Right atrium auricular region (tissue), 2 donors: Measurements from ENCODE around the gene CAMK1D. TPM values are rescaled to one million over a fixed set of nuclear protein-coding genes. Genes with fewer than 3 reads are reported as not detected.

Experiments
- DNase-seq: peaks from one replicate; pipeline ENCODE4 v3.0.0-alpha.2; 2019; ENCODE audit warnings: low spot score
- H3K27ac ChIP-seq, 2 donors: fragments of 200-600 bp; sonication (generic); 1 replicate in 1 of 2; 2 replicates in 1 of 2; pipeline ENCODE4 v1.5.1; 2016 to 2019
- H3K27me3 ChIP-seq, 2 donors: fragments of 200-600 bp; sonication (generic); one replicate each; pipeline versions ENCODE4 v1.5.1 to v1.6.0; 2017 to 2019
- H3K36me3 ChIP-seq: fragments of 200-600 bp; sonication (generic); one replicate; pipeline ENCODE4 v1.5.1; 2016
- H3K4me1 ChIP-seq, 2 donors: fragments of 200-600 bp; sonication (generic); one replicate each; pipeline versions ENCODE4 v1.5.1 to v1.6.0; 2017 to 2019
- H3K4me3 ChIP-seq, 2 donors: fragments of 200-600 bp; sonication (generic); 1 replicate in 1 of 2; 2 replicates in 1 of 2; pipeline ENCODE4 v1.5.1; 2017 to 2019; ENCODE audit warnings: mild to moderate bottlenecking in 1 of 2, moderate library complexity in 1 of 2
- H3K9me3 ChIP-seq, 2 donors: fragments of 200-600 bp; sonication (generic); one replicate each; pipeline ENCODE4 v1.5.1; 2019
- total RNA-seq, 2 donors: library from RNA; depleted of rRNA; stranded (reverse); fragments of >200 nt; gene quantifications; one replicate each; pipeline ENCODE4 v1.1.0, GENCODE V29; 2016
- TF ChIP-seq, protein P1 (sequence below), 2 donors: fragments of 200-600 bp; sonication (generic); IDR thresholded peaks; one replicate each; pipeline ENCODE4 v1.5.1; 2019; ENCODE audit warnings: antibody characterized with exemption in 2 of 2

CAMK1D gene
- total RNA-seq, 2 donors from 2014 or later: 24.5 to 27.2 TPM

DNA sequence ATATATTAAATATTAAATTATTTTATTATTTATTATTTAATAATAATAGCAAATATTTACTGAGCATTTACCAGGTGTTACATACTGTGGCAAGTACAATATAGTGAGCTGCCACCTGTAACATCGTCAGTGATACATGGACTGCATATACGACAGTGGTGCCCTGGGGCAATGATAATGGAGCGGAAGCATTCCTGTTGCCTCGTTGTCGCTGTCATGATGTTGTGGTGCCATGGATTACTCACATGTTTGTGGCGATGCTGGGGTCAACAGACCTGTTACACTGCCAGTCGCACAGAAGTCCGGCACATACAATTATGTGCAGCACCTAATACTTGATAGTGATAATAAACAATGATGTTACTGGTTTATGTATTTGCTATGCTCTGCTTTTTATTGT is 20.6 kb downstream of the CAMK1D start:
- H3K4me1 ChIP-seq: peaks cover 0 to 20% of the 10 kb centered on the region in 2 donors
- TF ChIP-seq, protein P1, sequence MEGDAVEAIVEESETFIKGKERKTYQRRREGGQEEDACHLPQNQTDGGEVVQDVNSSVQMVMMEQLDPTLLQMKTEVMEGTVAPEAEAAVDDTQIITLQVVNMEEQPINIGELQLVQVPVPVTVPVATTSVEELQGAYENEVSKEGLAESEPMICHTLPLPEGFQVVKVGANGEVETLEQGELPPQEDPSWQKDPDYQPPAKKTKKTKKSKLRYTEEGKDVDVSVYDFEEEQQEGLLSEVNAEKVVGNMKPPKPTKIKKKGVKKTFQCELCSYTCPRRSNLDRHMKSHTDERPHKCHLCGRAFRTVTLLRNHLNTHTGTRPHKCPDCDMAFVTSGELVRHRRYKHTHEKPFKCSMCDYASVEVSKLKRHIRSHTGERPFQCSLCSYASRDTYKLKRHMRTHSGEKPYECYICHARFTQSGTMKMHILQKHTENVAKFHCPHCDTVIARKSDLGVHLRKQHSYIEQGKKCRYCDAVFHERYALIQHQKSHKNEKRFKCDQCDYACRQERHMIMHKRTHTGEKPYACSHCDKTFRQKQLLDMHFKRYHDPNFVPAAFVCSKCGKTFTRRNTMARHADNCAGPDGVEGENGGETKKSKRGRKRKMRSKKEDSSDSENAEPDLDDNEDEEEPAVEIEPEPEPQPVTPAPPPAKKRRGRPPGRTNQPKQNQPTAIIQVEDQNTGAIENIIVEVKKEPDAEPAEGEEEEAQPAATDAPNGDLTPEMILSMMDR (IDR thresholded peaks at IDR 0.05): no peak
- DNase-seq: no peak
- no peak overlapping the region for H3K4me3 ChIP-seq
- H3K36me3 ChIP-seq: no peaks in the 10 kb centered on the region
- no peaks in the 10 kb centered on the region for H3K27me3 ChIP-seq
- H3K9me3 ChIP-seq: no peaks in the 10 kb centered on the region
- H3K27ac ChIP-seq: no peak overlapping the region

DNA sequence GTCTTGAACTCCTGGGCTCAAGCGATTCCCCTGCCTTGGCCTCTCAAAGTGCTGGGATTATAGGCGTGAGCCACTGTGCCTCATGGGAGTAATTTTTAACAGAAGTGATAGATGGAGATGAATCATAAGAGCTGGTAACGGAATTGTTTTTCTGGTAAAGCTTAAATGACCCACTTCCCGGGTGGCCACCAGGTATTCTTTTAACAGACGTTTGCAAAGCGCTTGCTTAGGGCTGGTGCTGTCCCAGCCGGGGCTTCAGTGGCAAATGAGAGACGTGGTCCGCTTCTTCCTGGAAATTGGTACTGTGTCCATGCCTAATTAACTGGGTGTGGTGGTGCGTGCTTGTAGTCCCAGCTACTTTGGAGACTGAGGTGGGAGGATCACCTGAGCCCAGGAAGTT is 23.5 kb downstream of the CAMK1D start:
- Histone ChIP-seq H3K4me1 (peaks cover 0 to 14% of the 10 kb centered on the region in 2 donors), H3K9me3 (no peaks in the 10 kb centered on the region), H3K27me3 (no peaks in the 10 kb centered on the region), H3K36me3 (no peaks in the 10 kb centered on the region), H3K27ac (no peak overlapping the region), H3K4me3 (no peak overlapping the region)
- TF ChIP-seq, protein P1 (IDR thresholded peaks at IDR 0.05): no peak
- no peak for DNase-seq

DNA sequence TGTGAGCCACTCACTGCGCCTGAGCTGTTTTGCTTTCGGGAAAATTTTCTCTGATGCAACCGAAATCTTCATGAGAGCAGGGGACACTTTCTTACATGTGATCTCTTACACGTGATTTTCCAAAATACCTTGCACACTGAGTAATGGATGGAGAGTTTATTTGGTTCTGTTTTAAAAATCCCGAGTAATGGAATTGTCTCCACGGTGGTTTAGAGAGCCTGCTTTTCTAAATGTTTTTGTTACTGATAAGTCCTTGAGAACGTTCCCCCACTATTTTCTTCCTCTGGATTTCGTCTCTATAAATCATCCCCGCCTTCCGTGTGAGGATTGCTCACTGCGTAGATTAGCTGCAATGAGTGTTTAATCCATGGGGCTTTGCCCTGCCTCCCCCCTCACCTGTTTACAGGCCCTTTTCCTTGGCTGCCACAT is 25.7 kb downstream of the CAMK1D start:
- TF ChIP-seq, protein P1 (IDR thresholded peaks at IDR 0.05): no peak
- Histone ChIP-seq H3K4me3 (no peak overlapping the region), H3K4me1 (peaks cover 0 to 16% of the 10 kb centered on the region in 2 donors), H3K36me3 (no peaks in the 10 kb centered on the region), H3K27ac (peak overlapping the region in 1 of 2 donors; percentile 7), H3K27me3 (no peaks in the 10 kb centered on the region), H3K9me3 (no peaks in the 10 kb centered on the region)
- no peak for DNase-seq

DNA sequence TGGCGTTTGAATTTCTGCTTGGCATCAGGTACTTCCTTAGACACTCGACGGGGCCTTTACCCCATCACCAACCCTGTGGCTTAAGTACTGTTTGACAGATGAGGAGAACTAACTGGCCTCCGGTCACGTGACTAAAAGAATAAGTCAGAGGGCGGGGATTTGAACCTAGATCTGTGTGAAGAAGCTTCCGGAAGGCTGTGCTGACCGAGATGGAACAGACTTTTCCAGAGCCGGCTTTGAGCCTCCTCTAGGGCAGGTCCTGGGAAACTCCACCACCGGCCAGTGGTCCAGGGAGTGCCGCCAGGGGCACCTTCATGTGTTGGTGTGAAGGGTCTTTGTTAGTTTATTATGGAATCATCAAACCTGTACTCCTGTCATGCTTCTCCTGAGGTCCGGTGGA is 26.9 kb downstream of the CAMK1D start:
- Histone ChIP-seq H3K27me3 (no peaks in the 10 kb centered on the region), H3K36me3 (no peaks in the 10 kb centered on the region), H3K9me3 (no peaks in the 10 kb centered on the region), H3K4me1 (peaks cover 0 to 16% of the 10 kb centered on the region in 2 donors), H3K4me3 (no peak overlapping the region), H3K27ac (no peak overlapping the region)
- DNase-seq: no peak
- TF ChIP-seq, protein P1 (IDR thresholded peaks at IDR 0.05): no peak

DNA sequence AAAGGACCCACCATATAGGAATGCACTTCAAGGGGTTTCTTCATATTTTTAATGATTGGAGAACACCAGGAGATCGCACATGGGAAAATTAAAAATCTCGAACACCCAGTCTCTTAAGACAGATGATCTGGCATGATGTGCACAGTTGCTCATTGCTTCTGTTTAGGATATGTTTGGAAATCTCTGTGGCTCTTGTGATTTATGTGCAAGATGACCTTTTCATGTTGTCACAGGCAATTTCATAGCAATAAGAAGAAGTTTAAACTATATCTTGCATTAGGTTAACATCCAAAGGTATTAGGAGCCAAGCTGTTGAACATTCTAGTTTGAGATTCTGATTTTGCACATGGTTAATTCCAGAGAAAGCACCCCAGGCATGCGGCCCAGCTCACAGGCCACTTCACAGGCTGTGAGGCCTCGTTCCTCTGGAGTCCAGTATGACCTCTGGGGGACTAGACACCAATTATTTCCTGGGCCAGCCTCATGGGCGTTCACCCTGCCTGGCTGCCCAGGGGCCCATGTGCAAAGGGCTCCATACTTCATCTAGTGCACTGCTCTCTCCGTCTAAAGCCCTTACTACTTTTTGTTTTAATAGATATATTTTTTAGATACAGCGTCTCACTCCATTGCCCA is 28.4 kb downstream of the CAMK1D start:
- no peak overlapping the region for H3K4me3 ChIP-seq
- no peak for DNase-seq
- H3K9me3 ChIP-seq: no peaks in the 10 kb centered on the region
- no peak overlapping the region for H3K27ac ChIP-seq
- H3K27me3 ChIP-seq: no peaks in the 10 kb centered on the region
- no peaks in the 10 kb centered on the region for H3K36me3 ChIP-seq
- peaks cover 0 to 10% of the 10 kb centered on the region in 2 donors for H3K4me1 ChIP-seq
- TF ChIP-seq, protein P1 (IDR thresholded peaks at IDR 0.05): no peak

DNA sequence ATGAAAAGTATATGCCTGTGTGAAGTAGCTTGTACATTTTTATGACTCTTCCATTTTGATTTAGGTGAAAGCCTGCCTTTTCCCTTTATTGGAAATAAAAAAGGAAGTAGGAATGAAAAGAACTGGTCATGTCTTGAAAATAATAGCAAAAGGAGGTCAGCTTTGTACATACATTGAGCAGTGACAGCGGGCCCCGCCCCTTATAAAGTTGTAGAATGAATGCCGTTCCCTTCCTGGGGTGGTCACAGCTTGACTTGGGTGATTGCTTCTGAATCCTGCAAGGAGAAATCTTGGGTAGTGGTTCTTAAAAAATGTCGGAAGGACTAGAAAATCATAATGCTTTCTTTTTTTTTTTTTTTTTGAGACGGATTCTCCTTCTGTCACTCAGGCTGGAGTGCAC is 31.7 kb downstream of the CAMK1D start:
- H3K36me3 ChIP-seq: no peaks in the 10 kb centered on the region
- H3K4me1 ChIP-seq: peaks cover 0 to 5% of the 10 kb centered on the region in 2 donors
- no peak overlapping the region for H3K27ac ChIP-seq
- no peaks in the 10 kb centered on the region for H3K27me3 ChIP-seq
- H3K9me3 ChIP-seq: no peaks in the 10 kb centered on the region
- no peak for DNase-seq
- H3K4me3 ChIP-seq: no peak overlapping the region
- TF ChIP-seq, protein P1 (IDR thresholded peaks at IDR 0.05): no peak
